GM12891 (cell line): Measurements from ENCODE around the gene USP44.

Source experiments
- PAX5 ChIP-seq: IDR thresholded peaks from 2 replicates; pipeline ENCODE4 v1.6.1; 2011; ENCODE audit warnings: low read length, moderate library complexity, mild to moderate bottlenecking; ENCODE audit not compliant: insufficient read depth, severe bottlenecking
- POLR2A ChIP-seq: IDR thresholded peaks from 2 replicates; pipeline ENCODE4 v1.6.1; 2011; ENCODE audit warnings: low read depth, low read length, control low read depth
- TAF1 ChIP-seq: IDR thresholded peaks from 2 replicates; pipeline ENCODE4 v1.6.1; 2011; ENCODE audit warnings: low read depth, low read length, control low read depth

GRCh38 chr12:95504140-95504539 is 47.1 kb downstream of the USP44 start:
- TF ChIP-seq POLR2A (no peak), TAF1 (no peak), PAX5 (no peak)
